ENCODE data around the gene TMEM143. TPM values are rescaled to one million over a fixed set of nuclear protein-coding genes. Genes with fewer than 3 reads are reported as not detected.

Gene TMEM143
- total RNA-seq, 2 donors from 2014 or later, result 6.3 to 18.4 TPM

DNA sequence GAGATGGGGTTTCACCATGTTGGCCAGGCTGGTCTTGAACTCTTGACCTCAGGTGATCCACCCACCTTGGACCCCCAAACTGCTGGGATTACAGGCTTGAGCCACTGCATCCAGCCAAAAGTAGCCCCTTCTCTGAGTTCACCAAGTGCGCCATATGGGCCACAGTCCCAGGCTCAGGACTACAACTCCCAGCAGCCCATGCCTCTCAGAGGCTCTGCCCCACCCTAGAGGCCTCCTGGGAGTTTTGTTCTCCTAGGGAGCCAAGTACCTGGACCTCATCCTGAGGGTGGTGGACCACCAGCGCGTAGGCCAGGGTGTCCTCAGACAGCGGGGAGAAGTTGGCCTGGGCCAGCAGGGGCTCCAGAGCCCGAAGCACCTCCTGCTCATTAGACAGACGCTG is 18.8 kb downstream of the TMEM143 start:
- TF ChIP-seq, protein P1, sequence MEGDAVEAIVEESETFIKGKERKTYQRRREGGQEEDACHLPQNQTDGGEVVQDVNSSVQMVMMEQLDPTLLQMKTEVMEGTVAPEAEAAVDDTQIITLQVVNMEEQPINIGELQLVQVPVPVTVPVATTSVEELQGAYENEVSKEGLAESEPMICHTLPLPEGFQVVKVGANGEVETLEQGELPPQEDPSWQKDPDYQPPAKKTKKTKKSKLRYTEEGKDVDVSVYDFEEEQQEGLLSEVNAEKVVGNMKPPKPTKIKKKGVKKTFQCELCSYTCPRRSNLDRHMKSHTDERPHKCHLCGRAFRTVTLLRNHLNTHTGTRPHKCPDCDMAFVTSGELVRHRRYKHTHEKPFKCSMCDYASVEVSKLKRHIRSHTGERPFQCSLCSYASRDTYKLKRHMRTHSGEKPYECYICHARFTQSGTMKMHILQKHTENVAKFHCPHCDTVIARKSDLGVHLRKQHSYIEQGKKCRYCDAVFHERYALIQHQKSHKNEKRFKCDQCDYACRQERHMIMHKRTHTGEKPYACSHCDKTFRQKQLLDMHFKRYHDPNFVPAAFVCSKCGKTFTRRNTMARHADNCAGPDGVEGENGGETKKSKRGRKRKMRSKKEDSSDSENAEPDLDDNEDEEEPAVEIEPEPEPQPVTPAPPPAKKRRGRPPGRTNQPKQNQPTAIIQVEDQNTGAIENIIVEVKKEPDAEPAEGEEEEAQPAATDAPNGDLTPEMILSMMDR (IDR thresholded peaks at IDR 0.05), result no peak
- no peaks in the 10 kb centered on the region for H3K9me3 ChIP-seq
- no peaks in the 10 kb centered on the region for H3K36me3 ChIP-seq
- no peaks in the 10 kb centered on the region for H3K27me3 ChIP-seq (replicated peaks; ENCODE audit: insufficient read depth)
- DNase-seq (ENCODE audit: low spot score) (no peak), ATAC-seq (ENCODE audit: insufficient number of reproducible peaks, low FRiP score, low read depth) (no peak)
- no peak overlapping the region for H3K27ac ChIP-seq
- H3K4me3 ChIP-seq, result no peak overlapping the region
- no peaks in the 10 kb centered on the region for H3K4me1 ChIP-seq (ENCODE audit: control insufficient read depth in 1 of 2, low read depth in 2 of 2)

DNA sequence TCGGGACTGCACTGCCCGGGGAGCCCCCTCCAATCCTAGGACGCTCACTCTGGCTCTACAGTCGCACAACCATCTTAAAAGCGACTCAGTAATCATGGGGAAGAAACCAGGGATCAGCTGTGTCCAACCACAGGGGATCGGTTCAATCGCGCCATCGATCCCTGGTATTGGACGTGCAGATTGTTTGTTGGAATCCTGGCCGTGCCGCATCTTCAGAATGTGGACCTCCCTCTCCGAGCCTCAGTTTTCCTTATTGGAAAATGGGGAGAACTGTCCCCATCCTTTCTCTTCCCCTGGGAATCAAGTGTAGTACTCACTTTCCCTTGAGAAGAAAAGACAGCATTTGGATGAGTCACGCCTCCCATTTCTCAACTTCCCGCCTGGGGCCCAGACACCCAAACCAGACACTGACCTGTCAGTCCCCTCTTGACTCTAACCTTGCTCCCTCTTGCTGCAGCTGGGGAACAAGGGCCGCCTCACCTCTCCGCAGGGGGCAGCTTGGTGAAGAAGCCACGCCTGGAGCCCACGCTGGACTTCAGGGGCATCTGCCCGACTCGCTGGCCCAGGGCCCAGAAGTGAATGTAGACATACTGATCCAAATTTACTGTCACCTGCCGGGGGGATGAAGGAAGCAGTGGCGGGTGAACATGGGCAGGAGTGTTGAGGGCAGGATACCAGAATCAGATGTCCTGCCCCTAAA is 20.7 kb downstream of the TMEM143 start:
- Histone ChIP-seq H3K4me3 (no peak overlapping the region), H3K9me3 (no peaks in the 10 kb centered on the region), H3K36me3 (no peaks in the 10 kb centered on the region), H3K27ac (no peak overlapping the region), H3K4me1 (ENCODE audit: control insufficient read depth in 1 of 2, low read depth in 2 of 2) (no peaks in the 10 kb centered on the region), H3K27me3 (replicated peaks; ENCODE audit: insufficient read depth) (no peaks in the 10 kb centered on the region)
- TF ChIP-seq, protein P1 (IDR thresholded peaks at IDR 0.05), result no peak
- ATAC-seq (ENCODE audit: insufficient number of reproducible peaks, low FRiP score, low read depth) (no peak), DNase-seq (ENCODE audit: low spot score) (no peak)

DNA sequence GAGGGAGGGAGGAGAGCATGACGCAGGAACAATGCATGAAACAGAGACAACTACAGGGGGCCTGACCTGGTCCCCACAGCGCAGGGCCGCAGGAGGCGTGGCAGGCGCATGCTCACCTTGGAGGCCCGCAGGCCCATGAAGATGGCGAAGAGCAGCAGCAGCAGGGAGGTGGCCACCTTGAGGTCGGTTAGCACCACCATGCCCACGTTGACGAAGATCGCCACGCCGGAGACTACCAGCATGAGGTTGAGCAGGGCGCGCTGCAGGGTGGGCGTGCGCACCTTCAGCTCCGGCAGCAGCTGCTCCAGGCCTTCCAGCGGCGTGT is 21.4 kb downstream of the TMEM143 start:
- no peaks in the 10 kb centered on the region for H3K36me3 ChIP-seq
- no peaks in the 10 kb centered on the region for H3K27me3 ChIP-seq (replicated peaks; ENCODE audit: insufficient read depth)
- no peaks in the 10 kb centered on the region for H3K9me3 ChIP-seq
- no peak overlapping the region for H3K27ac ChIP-seq
- TF ChIP-seq, protein P1 (IDR thresholded peaks at IDR 0.05), result no peak
- no peaks in the 10 kb centered on the region for H3K4me1 ChIP-seq (ENCODE audit: control insufficient read depth in 1 of 2, low read depth in 2 of 2)
- ATAC-seq (ENCODE audit: insufficient number of reproducible peaks, low FRiP score, low read depth), result no peak
- no peak overlapping the region for H3K4me3 ChIP-seq
- no peak for DNase-seq (ENCODE audit: low spot score)

DNA sequence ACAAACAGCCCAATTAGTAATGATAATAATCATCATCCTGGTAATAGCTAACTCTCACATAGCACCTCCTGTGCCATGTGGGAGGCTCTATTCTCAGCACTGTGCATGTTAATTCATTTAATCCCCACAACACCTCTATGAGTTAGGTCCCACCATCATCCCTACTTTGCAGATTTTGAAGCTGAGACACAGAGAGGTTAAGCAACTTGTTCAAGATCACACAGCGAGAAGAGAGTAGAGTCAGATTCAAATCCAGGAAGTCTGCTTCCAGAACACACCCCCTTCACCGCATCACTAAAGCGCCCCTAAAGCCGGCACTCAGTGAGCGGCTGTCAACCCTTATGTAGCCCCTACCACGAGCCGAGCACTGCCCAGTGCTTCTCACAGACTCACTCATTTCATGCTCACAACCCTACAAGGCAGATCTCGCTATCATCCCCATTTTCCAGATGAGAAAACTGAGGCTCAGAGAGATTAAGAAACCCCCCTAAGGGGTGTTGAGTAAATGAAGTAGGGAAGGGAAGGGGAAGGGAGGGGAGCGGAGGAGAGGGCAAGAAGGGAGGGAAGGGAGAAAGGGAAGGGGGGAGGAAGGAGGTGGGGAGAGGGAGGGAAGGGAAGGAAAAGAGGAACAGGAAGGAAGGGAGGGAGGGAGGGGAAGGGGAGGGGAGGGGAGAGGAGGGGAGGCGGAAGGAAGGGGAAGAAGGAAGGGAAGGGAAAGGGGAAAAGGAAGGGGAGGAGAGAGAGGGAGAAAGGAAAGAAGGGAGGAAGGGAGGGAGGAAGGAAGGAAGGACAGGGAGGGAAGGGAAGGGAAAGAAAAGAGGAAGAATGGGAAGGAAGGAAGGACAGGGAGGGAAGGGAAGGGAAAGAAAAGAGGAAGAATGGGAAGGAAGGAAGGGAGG is 22.0 kb downstream of the TMEM143 start:
- H3K9me3 ChIP-seq, result no peaks in the 10 kb centered on the region
- H3K4me1 ChIP-seq (ENCODE audit: control insufficient read depth in 1 of 2, low read depth in 2 of 2), result no peaks in the 10 kb centered on the region
- no peaks in the 10 kb centered on the region for H3K36me3 ChIP-seq
- DNase-seq (ENCODE audit: low spot score) (no peak), ATAC-seq (ENCODE audit: insufficient number of reproducible peaks, low FRiP score, low read depth) (no peak)
- TF ChIP-seq, protein P1 (IDR thresholded peaks at IDR 0.05), result no peak
- H3K27ac ChIP-seq, result no peak overlapping the region
- H3K4me3 ChIP-seq, result no peak overlapping the region
- no peaks in the 10 kb centered on the region for H3K27me3 ChIP-seq (replicated peaks; ENCODE audit: insufficient read depth)

DNA sequence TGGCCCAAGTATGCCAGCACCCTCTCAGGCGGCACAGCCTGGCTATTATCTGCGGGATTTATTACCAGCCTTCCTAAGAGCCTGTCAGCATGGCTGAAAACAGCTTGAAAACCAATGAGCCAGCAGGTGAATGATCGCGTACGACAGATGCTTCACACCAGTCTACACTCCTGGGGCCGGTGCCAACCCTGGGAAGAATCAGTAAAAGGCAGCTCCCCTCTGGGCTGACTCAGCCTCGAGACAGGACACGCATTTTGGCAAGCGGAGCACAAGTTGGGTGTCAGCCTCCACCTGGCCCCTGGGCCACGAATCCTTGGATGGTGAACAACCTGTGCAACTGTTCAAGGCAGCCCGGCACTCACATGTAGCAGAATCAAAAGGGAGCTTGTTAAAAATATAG is 22.7 kb downstream of the TMEM143 start:
- Histone ChIP-seq H3K36me3 (no peaks in the 10 kb centered on the region), H3K9me3 (no peaks in the 10 kb centered on the region), H3K4me1 (ENCODE audit: control insufficient read depth in 1 of 2, low read depth in 2 of 2) (no peaks in the 10 kb centered on the region), H3K4me3 (no peak overlapping the region), H3K27me3 (replicated peaks; ENCODE audit: insufficient read depth) (no peaks in the 10 kb centered on the region), H3K27ac (no peak overlapping the region)
- TF ChIP-seq, protein P1 (IDR thresholded peaks at IDR 0.05), result no peak
- ATAC-seq (ENCODE audit: insufficient number of reproducible peaks, low FRiP score, low read depth) (no peak), DNase-seq (ENCODE audit: low spot score) (no peak)
